GM21576 (cell line): Measurements from ENCODE around the gene CD180.
"Not testable (repeated sequence)": the region's sequence is repeated elsewhere in the genome, so short reads cannot be mapped to it uniquely, and the experiment has no call there.

ENCODE experiments used
- ATAC-seq: cut with Tn5 transposase; IDR thresholded peaks from one replicate; pipeline ENCODE4 v1.9.1; 2021; ENCODE audit warnings: mild to moderate bottlenecking, moderate library complexity; ENCODE audit not compliant: unreplicated experiment

Gene CD180

DNA sequence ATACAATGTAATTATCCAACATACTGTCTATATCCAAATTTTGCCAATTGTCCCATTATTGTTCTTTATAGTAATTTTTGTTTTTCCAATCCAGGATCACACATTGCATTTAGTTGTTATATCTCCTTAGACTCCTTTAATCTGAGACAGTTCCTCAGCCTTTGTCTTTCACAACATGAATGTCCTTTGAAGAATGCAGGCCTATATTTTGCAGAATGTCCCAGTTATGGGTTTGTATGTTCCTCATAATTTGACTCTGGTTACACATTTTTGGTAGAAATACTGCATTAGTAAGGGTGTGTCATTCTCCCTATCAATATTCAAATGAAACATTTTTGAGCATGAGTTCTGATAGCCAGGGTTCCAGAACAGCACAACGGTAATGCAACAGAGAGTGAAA is 6.7 kb downstream of the CD180 start:
- ATAC-seq, result no peak

DNA sequence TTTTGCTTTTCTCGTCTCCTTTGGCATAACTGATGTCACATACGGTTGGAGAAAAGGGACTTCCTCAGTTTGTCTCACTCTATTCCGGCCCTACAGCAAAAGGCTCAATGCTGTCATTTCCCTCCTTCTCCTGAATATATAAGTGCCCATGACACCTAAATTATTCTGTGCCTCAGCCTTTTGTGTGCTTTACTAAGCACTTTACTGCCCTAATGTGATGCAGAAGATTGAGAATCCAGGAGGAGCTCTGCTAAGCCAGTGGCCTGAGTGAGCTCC is 7.6 kb downstream of the CD180 start:
- no peak for ATAC-seq

DNA sequence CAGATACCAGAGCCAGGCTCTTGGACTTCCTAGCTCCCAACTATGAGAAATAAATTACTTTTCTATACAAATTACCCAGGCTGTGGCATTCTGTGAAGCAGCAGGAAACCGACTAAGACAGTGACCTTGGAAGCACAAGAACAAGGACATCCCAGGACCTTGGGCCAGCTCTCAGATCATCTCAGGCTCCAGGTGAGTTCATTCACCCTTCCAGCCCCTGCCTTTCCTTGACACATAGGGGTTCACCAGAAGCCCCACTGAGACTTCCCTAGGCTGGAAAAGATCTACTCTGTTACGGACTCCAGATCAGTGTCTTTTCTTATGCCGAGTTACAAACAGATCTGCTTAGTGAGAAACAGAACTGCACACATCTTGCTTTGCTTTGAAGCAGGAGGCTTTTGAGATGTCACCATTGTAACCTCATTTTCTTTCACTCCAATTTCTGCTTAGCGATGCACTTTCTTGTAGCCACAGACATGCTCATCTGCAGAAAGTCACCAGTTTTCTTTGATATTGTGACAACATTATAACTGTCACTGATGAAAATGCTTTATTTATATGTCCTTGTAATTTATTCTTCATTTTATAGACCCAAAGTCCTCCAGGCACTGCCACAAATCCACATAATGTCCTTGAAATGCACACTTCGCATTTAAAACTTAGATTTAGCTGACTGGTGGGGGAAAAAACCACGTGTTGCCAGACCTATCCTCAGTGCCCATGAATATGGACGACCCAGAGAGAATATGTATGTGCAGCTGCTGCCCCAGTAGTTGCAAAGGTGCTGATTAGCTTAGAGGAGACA is 8.1 kb downstream of the CD180 start:
- no peak for ATAC-seq

DNA sequence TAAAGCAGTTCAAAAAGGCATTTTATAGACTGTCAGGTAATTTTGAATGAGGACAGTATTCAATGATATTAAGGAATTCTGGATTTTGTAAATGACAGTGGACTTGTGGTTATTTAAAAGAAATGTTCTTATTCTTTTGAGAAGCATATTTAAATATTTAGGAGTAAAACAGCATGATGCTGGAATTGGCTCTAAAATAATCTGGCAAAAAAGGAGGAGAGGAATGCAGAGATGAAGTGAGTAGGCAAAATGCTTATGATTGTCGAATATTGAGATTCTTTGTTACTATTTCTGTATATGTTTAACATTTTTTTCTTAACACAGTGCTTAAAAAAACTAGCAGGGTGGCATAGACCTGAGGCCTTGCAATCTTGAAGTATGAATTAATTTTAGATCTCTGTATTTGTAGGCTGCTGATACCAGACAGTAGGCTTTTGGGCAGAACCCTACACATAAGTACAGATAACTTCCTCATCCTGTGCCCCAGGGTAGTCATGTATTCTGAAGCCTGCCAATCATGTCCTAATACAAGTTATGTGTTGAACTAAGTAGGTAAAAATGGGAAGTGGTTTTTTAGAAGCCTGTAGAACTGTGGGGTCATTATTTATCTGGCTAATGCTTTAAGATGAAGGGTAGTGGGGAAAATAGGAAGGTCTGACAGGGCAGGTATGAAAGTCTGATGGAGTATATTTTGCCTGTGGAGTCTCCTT is 9.4 kb downstream of the CD180 start:
- ATAC-seq, result peak; percentile 70

DNA sequence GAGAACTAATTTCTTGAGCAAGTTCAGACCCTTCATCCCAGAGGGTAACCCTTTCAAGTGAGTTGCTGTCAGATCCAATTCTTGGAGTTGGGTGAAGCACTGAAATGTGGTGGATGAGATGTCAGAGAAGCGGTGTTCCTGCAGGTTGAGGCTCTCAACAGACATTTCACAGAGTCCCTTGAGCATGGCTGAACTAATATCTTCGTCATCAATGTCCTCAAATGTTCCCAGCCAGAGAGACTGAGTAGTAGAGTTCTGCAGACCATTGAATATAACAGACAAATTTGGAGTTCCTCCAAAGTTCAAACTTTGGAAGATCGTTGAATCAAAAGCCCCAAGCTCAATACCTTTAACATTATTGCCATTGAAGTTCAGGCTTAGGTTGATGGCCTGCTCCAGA is 12.7 kb downstream of the CD180 start:
- no peak for ATAC-seq

DNA sequence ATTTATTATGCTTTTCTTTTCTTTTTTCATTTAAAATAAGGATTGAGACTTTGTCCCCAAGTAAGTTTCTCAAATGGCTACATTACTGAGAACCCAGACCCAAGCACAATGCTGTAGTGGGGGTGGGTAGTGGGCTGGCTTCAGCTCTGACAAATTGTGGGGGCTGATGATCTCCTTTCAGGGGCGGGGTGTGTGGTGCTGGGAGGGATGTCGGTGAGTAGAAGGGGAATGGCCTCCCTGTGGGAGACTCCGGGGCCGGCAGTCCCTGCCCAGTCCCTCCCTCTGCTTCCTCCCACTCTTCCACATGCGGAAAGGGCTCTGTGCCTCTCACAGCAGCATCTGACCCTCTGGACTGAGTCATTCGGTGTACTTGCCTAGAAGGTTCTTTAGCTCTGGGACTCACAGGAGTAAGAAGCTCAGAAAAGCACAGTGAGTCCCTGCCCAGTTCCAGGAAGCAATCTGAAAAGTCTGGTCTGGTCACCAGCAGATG is 14.3 kb downstream of the CD180 start:
- ATAC-seq, result no peak

DNA sequence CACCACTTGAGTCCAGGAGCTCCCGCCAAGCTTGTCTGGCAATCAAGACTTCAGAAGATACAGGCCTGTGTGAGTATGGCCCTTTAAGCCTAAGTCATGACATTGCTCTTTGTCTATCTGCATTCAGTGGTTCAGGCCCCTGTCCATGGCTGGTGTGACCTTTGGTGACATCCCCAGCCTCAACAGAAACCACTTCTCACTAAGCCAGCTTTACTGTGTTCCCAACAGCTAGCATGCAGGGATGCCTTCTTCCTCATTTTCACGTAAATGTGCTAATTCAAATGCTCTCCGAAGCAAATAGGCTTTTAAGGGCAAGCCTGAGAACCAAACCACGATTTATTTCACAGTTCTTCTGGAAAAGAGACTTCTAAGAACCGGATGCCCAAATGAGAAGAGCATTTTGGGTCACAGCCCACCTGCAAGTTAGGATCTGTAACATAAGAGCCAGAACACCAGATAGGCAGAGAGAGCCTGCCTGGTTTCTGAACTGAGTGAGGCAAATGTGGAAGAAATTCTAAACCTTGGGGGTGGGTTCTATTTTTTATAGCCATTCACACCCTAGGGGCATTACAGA is 14.9 kb downstream of the CD180 start:
- no peak for ATAC-seq

DNA sequence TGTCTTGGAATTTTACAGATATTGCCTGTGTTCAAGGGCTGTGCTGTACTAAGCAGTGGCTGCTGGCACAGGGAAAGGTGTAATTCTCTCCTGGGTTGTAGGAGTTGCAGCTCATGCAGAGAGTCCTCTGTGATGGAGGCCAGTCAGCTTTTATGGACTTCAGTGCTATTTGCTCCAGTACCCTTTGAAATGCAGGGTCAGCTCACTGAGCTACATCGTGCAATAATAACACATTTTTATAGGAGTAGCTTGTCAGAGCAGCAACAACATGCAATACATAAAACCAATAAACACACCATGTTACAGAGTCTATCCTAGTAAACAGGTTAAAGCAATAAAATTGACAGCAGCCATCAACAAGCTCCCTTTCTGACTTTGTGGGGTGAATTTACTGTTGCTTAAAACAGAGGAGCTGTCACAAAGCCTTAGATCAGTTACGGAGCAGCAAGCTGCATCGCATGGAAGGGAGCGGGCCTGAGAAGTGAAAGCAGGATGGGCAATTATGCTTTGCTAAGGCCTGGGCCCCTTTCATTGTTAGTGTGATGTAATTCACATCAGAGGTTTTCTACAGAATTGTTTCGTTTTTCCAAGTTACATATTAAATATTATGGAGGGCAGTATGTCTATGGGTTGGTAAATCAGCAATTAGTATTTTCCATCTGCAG is 16.8 kb downstream of the CD180 start:
- no peak for ATAC-seq

DNA sequence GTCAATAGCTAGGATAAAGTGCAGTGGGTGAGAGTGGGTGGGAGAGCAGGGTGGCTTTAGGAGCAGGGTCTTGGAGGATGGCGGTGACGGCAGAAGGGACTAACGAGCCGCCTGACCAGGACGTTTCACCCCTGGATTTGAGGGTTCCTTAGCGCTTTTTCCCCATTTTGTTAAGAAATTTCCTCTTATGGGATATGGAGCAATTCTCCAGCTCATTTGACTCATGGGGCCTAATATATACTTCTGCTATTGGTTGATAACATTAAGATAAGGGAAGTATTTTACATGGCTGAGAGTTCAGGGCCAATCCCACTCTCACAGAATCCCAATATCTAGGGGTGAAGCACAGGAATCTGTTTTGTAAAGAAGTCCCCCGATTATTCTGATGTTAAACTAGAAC is 17.6 kb downstream of the CD180 start:
- no peak for ATAC-seq

DNA sequence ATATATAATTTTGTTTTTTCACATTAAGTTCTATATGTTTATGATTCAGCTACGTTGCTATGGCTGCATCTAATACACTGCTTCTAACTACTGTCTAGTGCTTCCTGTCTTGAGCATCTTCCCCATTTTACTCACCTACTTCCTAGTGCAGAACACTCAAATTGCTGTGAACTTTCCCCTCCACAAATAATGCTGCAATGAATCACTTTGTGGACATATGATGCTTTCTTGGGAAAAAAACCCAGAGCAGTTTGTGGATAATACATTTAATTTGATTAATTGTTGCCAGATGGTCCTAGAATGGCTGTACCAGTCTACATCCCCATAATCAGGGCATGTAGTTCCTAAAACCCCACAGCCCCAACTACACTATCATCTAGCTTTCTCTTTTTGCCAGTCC is 18.5 kb downstream of the CD180 start:
- no peak for ATAC-seq

DNA sequence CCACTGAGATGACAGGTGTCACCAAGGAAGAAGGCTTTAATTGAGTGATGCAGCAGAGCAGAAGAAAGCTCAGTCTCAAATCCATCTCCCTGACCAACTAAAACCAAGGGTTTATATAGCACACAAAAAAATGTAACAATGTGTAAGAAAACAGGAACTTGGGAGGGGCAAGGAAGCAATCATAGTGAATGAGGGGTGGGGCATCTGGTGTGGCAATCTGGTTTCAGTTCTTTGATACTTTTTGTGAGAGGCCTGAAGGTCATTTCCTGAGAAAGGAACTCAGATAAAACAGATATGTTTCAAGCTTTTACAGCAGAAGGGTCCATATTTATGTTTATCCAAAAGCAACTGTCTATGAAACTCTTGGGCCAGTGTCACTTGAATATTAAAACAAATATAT is 19.7 kb downstream of the CD180 start:
- ATAC-seq, result no peak

DNA sequence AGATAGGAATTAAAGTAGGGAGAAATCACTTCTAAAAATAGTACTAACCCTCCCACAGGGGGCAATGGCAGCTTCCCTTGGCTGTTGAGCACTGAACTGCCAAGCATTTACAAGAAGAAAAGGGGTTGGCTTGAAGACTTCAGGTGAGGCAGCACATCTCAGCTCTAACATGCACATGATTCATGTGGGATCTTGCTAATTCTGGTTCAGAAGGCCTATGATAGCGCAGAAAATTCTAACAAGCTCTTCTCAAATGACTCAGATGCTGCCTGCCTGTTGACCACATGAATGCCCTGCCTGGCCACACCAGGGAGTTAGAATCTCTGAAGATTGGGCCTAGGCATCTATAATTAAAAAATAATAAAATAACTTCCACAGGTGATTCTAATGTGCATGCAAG is 22.6 kb downstream of the CD180 start:
- no peak for ATAC-seq

DNA sequence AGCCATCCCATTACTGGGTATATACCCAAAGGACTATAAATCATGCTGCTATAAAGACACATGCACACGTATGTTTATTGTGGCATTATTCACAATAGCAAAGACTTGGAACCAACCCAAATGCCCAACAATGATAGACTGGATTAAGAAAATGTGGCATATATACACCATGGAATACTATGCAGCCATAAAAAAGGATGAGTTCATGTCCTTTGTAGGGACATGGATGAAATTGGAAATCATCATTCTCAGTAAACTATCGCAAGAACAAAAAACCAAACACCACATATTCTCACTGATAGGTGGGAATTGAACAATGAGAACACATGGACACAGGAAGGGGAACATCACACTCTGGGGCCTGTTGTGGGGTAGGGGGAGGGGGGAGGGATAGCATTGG is 23.2 kb downstream of the CD180 start:
- not testable (repeated sequence) for ATAC-seq

DNA sequence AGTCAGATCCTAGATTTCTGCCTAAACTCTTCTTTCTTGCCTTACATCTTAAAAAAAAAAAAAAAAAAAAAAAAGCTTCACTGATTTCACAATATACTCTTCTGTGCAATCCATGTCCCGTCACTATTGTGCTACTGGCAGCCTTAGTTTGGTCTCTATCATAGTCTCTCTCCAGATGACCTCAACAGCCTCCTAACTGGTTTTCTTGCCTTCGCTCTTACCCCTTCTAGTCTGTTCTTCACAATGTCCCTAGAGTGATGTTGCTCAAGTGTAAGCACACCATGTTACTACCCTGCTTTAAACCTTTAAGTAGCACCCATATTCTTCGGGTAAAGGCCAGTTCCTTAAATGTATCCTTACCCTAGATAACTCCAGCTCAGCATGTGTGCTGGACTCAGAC is 25.8 kb downstream of the CD180 start:
- ATAC-seq, result no peak

DNA sequence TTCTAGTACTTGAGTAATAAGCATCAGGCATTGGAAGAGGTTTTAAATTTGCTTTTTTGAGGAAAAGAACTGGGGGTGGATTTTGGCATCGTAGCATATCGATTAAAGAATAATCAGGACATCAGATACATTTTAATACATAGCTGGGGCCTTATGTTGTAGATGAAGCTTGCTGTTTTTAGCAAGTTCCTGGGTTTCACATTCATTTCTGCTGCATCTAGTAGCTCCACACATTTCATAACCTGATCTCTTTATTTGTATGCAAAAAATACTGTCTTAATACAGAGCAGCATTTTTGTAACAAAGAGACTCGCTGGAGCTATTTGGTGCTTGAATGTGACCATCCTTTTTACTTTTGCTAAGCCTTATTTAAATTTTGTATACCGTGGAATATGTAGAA is 28.5 kb downstream of the CD180 start:
- ATAC-seq, result no peak

DNA sequence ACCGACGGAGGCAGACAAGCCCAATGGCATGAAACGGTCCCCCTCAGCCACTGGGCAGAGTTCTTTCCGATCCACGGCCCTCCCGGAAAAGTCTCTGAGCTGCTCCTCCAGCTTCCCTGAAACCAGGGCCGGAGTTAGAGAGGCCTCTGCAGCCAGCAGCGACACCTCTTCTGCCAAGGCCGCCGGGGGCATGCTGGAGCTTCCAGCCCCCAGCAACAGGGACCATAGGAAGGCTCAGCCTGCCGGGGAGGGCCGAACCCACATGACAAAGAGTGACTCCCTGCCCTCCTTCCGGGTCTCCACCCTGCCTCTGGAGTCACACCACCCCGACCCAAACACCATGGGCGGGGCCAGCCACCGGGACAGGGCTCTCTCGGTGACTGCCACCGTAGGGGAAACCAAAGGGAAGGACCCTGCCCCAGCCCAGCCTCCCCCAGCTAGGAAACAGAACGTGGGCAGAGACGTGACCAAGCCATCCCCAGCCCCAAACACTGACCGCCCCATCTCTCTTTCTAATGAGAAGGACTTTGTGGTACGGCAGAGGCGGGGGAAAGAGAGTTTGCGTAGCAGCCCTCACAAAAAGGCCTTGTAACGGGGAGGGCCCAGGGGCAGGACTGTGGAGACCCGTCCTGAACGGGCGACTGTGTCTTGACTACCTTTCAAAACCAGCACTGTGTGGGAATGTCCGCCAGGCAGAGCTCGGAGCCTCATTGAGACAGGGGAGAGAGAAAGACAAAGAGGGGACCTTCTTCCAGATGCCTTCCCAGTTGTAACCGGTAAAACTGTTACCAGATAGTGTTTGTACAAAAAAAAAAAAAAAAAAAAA is 29.9 kb downstream of the CD180 start:
- peak; percentile 42 for ATAC-seq

DNA sequence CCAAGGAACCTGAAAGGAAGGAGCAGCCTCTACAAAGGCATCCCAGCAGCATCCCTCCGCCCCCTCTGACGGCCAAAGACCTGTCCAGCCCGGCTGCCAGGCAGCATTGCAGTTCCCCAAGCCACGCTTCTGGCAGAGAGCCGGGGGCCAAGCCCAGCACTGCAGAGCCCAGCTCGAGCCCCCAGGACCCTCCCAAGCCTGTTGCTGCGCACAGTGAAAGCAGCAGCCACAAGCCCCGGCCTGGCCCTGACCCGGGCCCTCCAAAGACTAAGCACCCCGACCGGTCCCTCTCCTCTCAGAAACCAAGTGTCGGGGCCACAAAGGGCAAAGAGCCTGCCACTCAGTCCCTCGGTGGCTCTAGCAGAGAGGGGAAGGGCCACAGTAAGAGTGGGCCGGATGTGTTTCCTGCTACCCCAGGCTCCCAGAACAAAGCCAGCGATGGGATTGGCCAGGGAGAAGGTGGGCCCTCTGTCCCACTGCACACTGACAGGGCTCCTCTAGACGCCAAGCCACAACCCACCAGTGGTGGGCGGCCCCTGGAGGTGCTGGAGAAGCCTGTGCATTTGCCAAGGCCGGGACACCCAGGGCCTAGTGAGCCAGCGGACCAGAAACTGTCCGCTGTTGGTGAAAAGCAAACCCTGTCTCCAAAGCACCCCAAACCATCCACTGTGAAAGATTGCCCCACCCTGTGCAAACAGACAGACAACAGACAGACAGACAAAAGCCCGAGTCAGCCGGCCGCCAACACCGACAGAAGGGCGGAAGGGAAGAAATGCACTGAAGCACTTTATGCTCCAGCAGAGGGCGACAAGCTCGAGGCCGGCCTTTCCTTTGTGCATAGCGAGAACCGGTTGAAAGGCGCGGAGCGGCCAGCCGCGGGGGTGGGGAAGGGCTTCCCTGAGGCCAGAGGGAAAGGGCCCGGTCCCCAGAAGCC is 30.8 kb downstream of the CD180 start:
- ATAC-seq, result peak; percentile 84

DNA sequence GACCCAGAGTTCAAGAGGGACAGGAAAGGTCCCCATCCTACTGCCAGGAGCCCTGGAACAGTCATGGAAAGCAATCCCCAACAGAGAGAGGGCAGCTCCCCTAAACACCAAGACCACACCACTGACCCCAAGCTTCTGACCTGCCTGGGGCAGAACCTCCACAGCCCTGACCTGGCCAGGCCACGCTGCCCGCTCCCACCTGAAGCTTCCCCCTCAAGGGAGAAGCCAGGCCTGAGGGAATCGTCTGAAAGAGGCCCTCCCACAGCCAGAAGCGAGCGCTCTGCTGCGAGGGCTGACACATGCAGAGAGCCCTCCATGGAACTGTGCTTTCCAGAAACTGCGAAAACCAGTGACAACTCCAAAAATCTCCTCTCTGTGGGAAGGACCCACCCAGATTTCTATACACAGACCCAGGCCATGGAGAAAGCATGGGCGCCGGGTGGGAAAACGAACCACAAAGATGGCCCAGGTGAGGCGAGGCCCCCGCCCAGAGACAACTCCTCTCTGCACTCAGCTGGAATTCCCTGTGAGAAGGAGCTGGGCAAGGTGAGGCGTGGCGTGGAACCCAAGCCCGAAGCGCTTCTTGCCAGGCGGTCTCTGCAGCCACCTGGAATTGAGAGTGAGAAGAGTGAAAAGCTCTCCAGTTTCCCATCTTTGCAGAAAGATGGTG is 31.6 kb downstream of the CD180 start:
- ATAC-seq, result no peak

DNA sequence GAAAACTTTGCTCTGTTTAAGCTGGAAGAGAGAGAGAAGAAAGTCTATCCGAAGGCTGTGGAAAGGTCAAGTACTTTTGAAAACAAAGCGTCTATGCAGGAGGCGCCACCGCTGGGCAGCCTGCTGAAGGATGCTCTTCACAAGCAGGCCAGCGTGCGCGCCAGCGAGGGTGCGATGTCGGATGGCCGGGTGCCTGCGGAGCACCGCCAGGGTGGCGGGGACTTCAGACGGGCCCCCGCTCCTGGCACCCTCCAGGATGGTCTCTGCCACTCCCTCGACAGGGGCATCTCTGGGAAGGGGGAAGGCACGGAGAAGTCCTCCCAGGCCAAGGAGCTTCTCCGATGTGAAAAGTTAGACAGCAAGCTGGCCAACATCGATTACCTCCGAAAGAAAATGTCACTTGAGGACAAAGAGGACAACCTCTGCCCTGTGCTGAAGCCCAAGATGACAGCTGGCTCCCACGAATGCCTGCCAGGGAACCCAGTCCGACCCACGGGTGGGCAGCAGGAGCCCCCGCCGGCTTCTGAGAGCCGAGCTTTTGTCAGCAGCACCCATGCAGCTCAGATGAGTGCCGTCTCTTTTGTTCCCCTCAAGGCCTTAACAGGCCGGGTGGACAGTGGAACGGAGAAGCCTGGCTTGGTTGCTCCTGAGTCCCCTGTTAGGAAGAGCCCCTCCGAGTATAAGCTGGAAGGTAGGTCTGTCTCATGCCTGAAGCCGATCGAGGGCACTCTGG is 32.6 kb downstream of the CD180 start:
- ATAC-seq, result no peak
